HEK293 (cell line): Measurements from ENCODE around the gene CACNA1G.

Experiments used
- CTCF ChIA-PET: fragments of 350-600 bp; formaldehyde crosslinking; extraction: SDS; loops from one replicate; lab custom pipeline; 2021; ENCODE audit warnings: antibody characterized with exemption; lab: Yijun Ruan, JAX
- POLR2A ChIA-PET: fragments of 300-600 bp; formaldehyde crosslinking; extraction: SDS; loops from one replicate; lab custom pipeline; 2020; ENCODE audit warnings: antibody characterized with exemption, inconsistent platforms; lab: Yijun Ruan, JAX
- H3K27ac ChIP-seq: fragments of 200-500 bp; sonication (Bioruptor generic); 2 replicates; pipeline ENCODE4 v1.5.1; 2014; ENCODE audit warnings: low read depth, low read length, control low read depth, inconsistent platforms; ENCODE audit errors: extremely low read depth
- H3K36me3 ChIP-seq, 2 experiments: fragments of 200-500 bp in 1 of 2; sonication (Bioruptor generic) in 1 of 2; 1 replicate in 1 of 2; 2 replicates in 1 of 2; pipeline ENCODE4 v1.5.1; 2014 to 2017; ENCODE audit warnings: inconsistent platforms in 2 of 2, low read length in 2 of 2; ENCODE audit not compliant: control insufficient read depth in 2 of 2, insufficient read depth in 1 of 2
- H3K4me1 ChIP-seq: fragments of 200-500 bp; sonication (Bioruptor generic); 2 replicates; pipeline ENCODE4 v1.5.1; 2014; ENCODE audit warnings: mild to moderate bottlenecking, low read length, inconsistent platforms; ENCODE audit not compliant: control insufficient read depth, insufficient read depth
- H3K4me3 ChIP-seq: 2 replicates; pipeline ENCODE4 v1.5.1; 2011; ENCODE audit warnings: low read depth, mild to moderate bottlenecking, control low read depth, low read length, moderate library complexity
- H3K9me3 ChIP-seq: fragments of 200-500 bp; sonication (Bioruptor generic); 2 replicates; pipeline ENCODE4 v1.5.1; 2014; ENCODE audit warnings: low read depth, low read length, inconsistent platforms; ENCODE audit not compliant: control insufficient read depth, insufficient read depth
- CTCF ChIP-seq: fragments of 450-650 bp; formaldehyde crosslinking; IDR thresholded peaks from 2 replicates; pipeline ENCODE4 v1.5.1; 2016; ENCODE audit warnings: missing biosample characterization, missing genetic modification characterization
- GLI2 ChIP-seq: fragments of 450-650 bp; formaldehyde crosslinking; IDR thresholded peaks from 2 replicates; pipeline ENCODE4; 2017; ENCODE audit warnings: missing biosample characterization, missing genetic modification characterization, low read depth, borderline replicate concordance
- KLF1 ChIP-seq: fragments of 450-650 bp; formaldehyde crosslinking; IDR thresholded peaks from 2 replicates; pipeline ENCODE4 v1.5.1; 2016; ENCODE audit warnings: missing biosample characterization, missing genetic modification characterization
- KLF8 ChIP-seq: fragments of 450-650 bp; formaldehyde crosslinking; IDR thresholded peaks from 2 replicates; pipeline ENCODE4 v1.5.1; 2016; ENCODE audit warnings: missing biosample characterization, missing genetic modification characterization
- KLF9 ChIP-seq: fragments of 450-650 bp; formaldehyde crosslinking; IDR thresholded peaks from 2 replicates; pipeline ENCODE4 v1.5.1; 2016; ENCODE audit warnings: missing biosample characterization, missing genetic modification characterization, low read depth
- OVOL3 ChIP-seq: fragments of 450-650 bp; formaldehyde crosslinking; IDR thresholded peaks from 2 replicates; pipeline ENCODE4 v1.5.1; 2016; ENCODE audit warnings: missing biosample characterization, missing genetic modification characterization
- SP3 ChIP-seq: fragments of 450-650 bp; formaldehyde crosslinking; IDR thresholded peaks from 2 replicates; pipeline ENCODE4 v1.5.1; 2016; ENCODE audit warnings: missing biosample characterization, missing genetic modification characterization
- ZEB2 ChIP-seq: fragments of 450-650 bp; formaldehyde crosslinking; IDR thresholded peaks from 2 replicates; pipeline ENCODE4 v1.5.1; 2016; ENCODE audit warnings: missing biosample characterization, missing genetic modification characterization
- ZFHX2 ChIP-seq: fragments of 450-650 bp; formaldehyde crosslinking; conservative IDR thresholded peaks from 2 replicates; pipeline ENCODE4 v1.5.1; 2016; ENCODE audit warnings: missing biosample characterization, missing genetic modification characterization
- ZFP69B ChIP-seq: fragments of 450-650 bp; formaldehyde crosslinking; IDR thresholded peaks from 2 replicates; pipeline ENCODE4 v1.5.1; 2016; ENCODE audit warnings: missing biosample characterization, missing genetic modification characterization
- ZIC2 ChIP-seq: fragments of 450-650 bp; formaldehyde crosslinking; IDR thresholded peaks from 2 replicates; pipeline ENCODE4 v1.5.1; 2016; ENCODE audit warnings: missing biosample characterization, missing genetic modification characterization
- ZNF138 ChIP-seq: fragments of 450-650 bp; formaldehyde crosslinking; IDR thresholded peaks from 2 replicates; pipeline ENCODE4 v1.5.1; 2016; ENCODE audit warnings: missing biosample characterization, missing genetic modification characterization, borderline replicate concordance
- ZNF19 ChIP-seq: fragments of 450-650 bp; formaldehyde crosslinking; IDR thresholded peaks from 2 replicates; pipeline ENCODE4; 2016; ENCODE audit warnings: missing biosample characterization, missing genetic modification characterization, low read depth
- ZNF202 ChIP-seq: fragments of 450-650 bp; formaldehyde crosslinking; IDR thresholded peaks from 2 replicates; pipeline ENCODE4 v1.5.1; 2016; ENCODE audit warnings: missing biosample characterization, missing genetic modification characterization, borderline replicate concordance
- ZNF335 ChIP-seq: fragments of 450-650 bp; formaldehyde crosslinking; conservative IDR thresholded peaks from 2 replicates; pipeline ENCODE4 v1.5.1; 2016; ENCODE audit warnings: missing biosample characterization, missing genetic modification characterization
- ZNF488 ChIP-seq: fragments of 450-650 bp; formaldehyde crosslinking; IDR thresholded peaks from 2 replicates; pipeline ENCODE4 v1.5.1; 2016; ENCODE audit warnings: missing biosample characterization, missing genetic modification characterization
- ZNF514 ChIP-seq: fragments of 450-650 bp; formaldehyde crosslinking; IDR thresholded peaks from 2 replicates; pipeline ENCODE4 v1.5.1; 2016; ENCODE audit warnings: missing biosample characterization, missing genetic modification characterization
- ZNF521 ChIP-seq: fragments of 450-650 bp; formaldehyde crosslinking; IDR thresholded peaks from 2 replicates; pipeline ENCODE4 v1.5.1; 2017; ENCODE audit warnings: missing biosample characterization, mild to moderate bottlenecking, missing genetic modification characterization
- ZNF560 ChIP-seq: fragments of 450-650 bp; formaldehyde crosslinking; IDR thresholded peaks from 2 replicates; pipeline ENCODE4 v1.5.1; 2017; ENCODE audit warnings: missing biosample characterization, missing genetic modification characterization, borderline replicate concordance
- ZNF654 ChIP-seq: fragments of 450-650 bp; formaldehyde crosslinking; IDR thresholded peaks from 2 replicates; pipeline ENCODE4 v1.5.1; 2016; ENCODE audit warnings: low read depth, missing biosample characterization, missing genetic modification characterization
- ZNF658 ChIP-seq: fragments of 450-650 bp; formaldehyde crosslinking; IDR thresholded peaks from 2 replicates; pipeline ENCODE4; 2016; ENCODE audit warnings: missing biosample characterization, missing genetic modification characterization
- ZNF692 ChIP-seq: fragments of 450-650 bp; formaldehyde crosslinking; IDR thresholded peaks from 2 replicates; pipeline ENCODE4 v1.5.1; 2016; ENCODE audit warnings: missing biosample characterization, missing genetic modification characterization
- ZNF747 ChIP-seq: fragments of 450-650 bp; formaldehyde crosslinking; IDR thresholded peaks from 2 replicates; pipeline ENCODE4 v1.5.1; 2016; ENCODE audit warnings: missing biosample characterization, missing genetic modification characterization
- ZNF768 ChIP-seq: fragments of 450-650 bp; formaldehyde crosslinking; IDR thresholded peaks from 2 replicates; pipeline ENCODE4 v1.5.1; 2018; ENCODE audit warnings: missing biosample characterization, mild to moderate bottlenecking, missing genetic modification characterization
- ZNF791 ChIP-seq: fragments of 450-650 bp; formaldehyde crosslinking; IDR thresholded peaks from 2 replicates; pipeline ENCODE4 v1.5.1; 2016; ENCODE audit warnings: missing biosample characterization, missing genetic modification characterization
- TF ChIP-seq, protein P1 (sequence below): fragments of 450-650 bp; formaldehyde crosslinking; IDR thresholded peaks from 2 replicates; pipeline ENCODE4 v1.5.1; 2016; ENCODE audit warnings: missing biosample characterization, missing genetic modification characterization
- TF ChIP-seq, protein P2 (sequence below): fragments of 450-650 bp; formaldehyde crosslinking; IDR thresholded peaks from 2 replicates; pipeline ENCODE4 v1.5.1; 2017; ENCODE audit warnings: missing biosample characterization, missing genetic modification characterization
- TF ChIP-seq, protein P3 (sequence below): fragments of 450-650 bp; formaldehyde crosslinking; IDR thresholded peaks from 2 replicates; pipeline ENCODE4 v1.5.1; 2016; ENCODE audit warnings: missing biosample characterization, missing genetic modification characterization

The CACNA1G gene

GRCh38 chr17:50630524-50631194 is 70.1 kb downstream of the CACNA1G start:
- no peaks in the 10 kb centered on the region for H3K36me3 ChIP-seq
- H3K4me3 ChIP-seq: no peak overlapping the region
- no peaks in the 10 kb centered on the region; the same call in 1 of the 2 replicates for H3K4me1 ChIP-seq
- no peaks in the 10 kb centered on the region for H3K9me3 ChIP-seq
- ChIA-PET CTCF (interaction anchor here (0.6 to 9.7 kb wide), 43 partner anchors 8 to 269 kb away, joined by 3 to 231 read pairs (median 4); partner anchors contain the start of genes CACNA1G and SPATA20), POLR2A (interaction anchor here (0.6 to 1.9 kb wide), 4 partner anchors 8 to 151 kb away, joined by 3 to 8 read pairs (median 3); no protein-coding TSS in a partner anchor)
- H3K27ac ChIP-seq: no peak overlapping the region
- TF ChIP-seq ZNF768 (tag by site-specific recombination) (no peak), ZNF488 (tag by site-specific recombination) (no peak), OVOL3 (no peak), ZFP69B (tag by site-specific recombination) (no peak), ZNF335 (no peak), ZFHX2 (tag by site-specific recombination) (no peak), ZNF560 (tag by site-specific recombination) (no peak), ZNF692 (tag by site-specific recombination) (no peak), SP3 (no peak), ZNF514 (tag by site-specific recombination) (no peak), GLI2 (tag by site-specific recombination) (no peak), KLF1 (tag by site-specific recombination) (peak; percentile 38), KLF8 (tag by site-specific recombination) (no peak), ZIC2 (tag by site-specific recombination) (no peak), ZNF658 (tag by site-specific recombination) (no peak), ZNF654 (peak; percentile 55), ZNF747 (no peak), ZEB2 (tag by site-specific recombination) (peak; percentile 51; the same call in 1 of the 2 replicates), KLF9 (tag by site-specific recombination) (no peak), ZNF521 (tag by site-specific recombination) (no peak), ZNF138 (tag by site-specific recombination) (no peak), ZNF202 (tag by site-specific recombination) (no peak), ZNF791 (tag by site-specific recombination) (no peak), ZNF19 (no peak), CTCF (tag by site-specific recombination) (peak; percentile 95)
- TF ChIP-seq, protein P1, sequence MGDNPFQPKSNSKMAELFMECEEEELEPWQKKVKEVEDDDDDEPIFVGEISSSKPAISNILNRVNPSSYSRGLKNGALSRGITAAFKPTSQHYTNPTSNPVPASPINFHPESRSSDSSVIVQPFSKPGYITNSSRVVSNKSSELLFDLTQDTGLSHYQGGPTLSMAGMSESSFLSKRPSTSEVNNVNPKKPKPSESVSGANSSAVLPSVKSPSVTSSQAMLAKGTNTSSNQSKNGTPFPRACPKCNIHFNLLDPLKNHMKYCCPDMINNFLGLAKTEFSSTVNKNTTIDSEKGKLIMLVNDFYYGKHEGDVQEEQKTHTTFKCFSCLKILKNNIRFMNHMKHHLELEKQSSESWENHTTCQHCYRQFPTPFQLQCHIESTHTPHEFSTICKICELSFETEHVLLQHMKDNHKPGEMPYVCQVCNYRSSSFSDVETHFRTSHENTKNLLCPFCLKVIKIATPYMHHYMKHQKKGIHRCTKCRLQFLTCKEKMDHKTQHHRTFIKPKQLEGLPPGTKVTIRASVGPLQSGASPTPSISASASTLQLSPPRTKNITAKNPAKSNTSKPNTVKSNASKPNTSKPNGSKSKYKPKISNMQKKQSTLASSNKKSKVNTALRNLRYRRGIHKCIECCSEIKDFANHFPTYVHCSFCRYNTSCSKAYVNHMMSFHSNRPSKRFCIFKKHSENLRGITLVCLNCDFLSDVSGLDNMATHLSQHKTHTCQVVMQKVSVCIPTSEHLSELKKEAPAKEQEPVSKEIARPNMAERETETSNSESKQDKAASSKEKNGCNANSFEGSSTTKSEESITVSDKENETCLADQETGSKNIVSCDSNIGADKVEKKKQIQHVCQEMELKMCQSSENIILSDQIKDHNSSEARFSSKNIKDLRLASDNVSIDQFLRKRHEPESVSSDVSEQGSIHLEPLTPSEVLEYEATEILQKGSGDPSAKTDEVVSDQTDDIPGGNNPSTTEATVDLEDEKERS (tag by site-specific recombination): no peak
- TF ChIP-seq, protein P2, sequence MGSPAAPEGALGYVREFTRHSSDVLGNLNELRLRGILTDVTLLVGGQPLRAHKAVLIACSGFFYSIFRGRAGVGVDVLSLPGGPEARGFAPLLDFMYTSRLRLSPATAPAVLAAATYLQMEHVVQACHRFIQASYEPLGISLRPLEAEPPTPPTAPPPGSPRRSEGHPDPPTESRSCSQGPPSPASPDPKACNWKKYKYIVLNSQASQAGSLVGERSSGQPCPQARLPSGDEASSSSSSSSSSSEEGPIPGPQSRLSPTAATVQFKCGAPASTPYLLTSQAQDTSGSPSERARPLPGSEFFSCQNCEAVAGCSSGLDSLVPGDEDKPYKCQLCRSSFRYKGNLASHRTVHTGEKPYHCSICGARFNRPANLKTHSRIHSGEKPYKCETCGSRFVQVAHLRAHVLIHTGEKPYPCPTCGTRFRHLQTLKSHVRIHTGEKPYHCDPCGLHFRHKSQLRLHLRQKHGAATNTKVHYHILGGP (tag by site-specific recombination): no peak
- TF ChIP-seq, protein P3, sequence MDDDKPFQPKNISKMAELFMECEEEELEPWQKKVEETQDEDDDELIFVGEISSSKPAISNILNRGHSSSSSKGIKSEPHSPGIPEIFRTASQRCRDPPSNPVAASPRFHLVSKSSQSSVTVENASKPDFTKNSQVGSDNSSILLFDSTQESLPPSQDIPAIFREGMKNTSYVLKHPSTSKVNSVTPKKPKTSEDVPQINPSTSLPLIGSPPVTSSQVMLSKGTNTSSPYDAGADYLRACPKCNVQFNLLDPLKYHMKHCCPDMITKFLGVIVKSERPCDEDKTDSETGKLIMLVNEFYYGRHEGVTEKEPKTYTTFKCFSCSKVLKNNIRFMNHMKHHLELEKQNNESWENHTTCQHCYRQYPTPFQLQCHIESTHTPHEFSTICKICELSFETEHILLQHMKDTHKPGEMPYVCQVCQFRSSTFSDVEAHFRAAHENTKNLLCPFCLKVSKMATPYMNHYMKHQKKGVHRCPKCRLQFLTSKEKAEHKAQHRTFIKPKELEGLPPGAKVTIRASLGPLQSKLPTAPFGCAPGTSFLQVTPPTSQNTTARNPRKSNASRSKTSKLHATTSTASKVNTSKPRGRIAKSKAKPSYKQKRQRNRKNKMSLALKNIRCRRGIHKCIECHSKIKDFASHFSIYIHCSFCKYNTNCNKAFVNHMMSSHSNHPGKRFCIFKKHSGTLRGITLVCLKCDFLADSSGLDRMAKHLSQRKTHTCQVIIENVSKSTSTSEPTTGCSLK: no peak
